Naive B cell (primary cell): Measurements from ENCODE around the gene OR51E1. TPM values are rescaled to one million over a fixed set of nuclear protein-coding genes. Genes with fewer than 3 reads are reported as not detected.

Experiments used
- ATAC-seq, 2 donors: fragments of 150-1000 bp; cut with Tn5 transposase; 2 replicates each; pipeline ENCODE4 v1.10.0; 2021; ENCODE audit warnings: low read depth in 2 of 2, mild to moderate bottlenecking in 2 of 2, moderate library complexity in 2 of 2
- DNase-seq: peaks from one replicate; pipeline ENCODE4 v3.0.0; 2022
- H3K27ac Mint-ChIP-seq, 6 donors: one replicate each; pipeline ENCODE4 v1.8.0; 2020 to 2022; ENCODE audit warnings: mild to moderate bottlenecking in 6 of 6, mixed read lengths in 6 of 6, moderate library complexity in 5 of 6, inconsistent platforms in 2 of 6
- H3K27me3 Mint-ChIP-seq, 3 donors: one replicate each; pipeline ENCODE4 v1.8.0; 2021 to 2022; ENCODE audit warnings: mixed read lengths in 3 of 3, mild to moderate bottlenecking in 1 of 3
- H3K36me3 Mint-ChIP-seq, 2 donors: one replicate each; pipeline ENCODE4 v1.8.0; 2020 to 2022; ENCODE audit warnings: mixed read lengths in 2 of 2, inconsistent platforms in 1 of 2, mild to moderate bottlenecking in 1 of 2
- H3K4me1 Mint-ChIP-seq, 3 donors: one replicate each; pipeline ENCODE4 v1.8.0; 2020 to 2022; ENCODE audit warnings: mixed read lengths in 3 of 3, inconsistent platforms in 1 of 3, mild to moderate bottlenecking in 1 of 3, moderate library complexity in 1 of 3
- H3K4me3 Mint-ChIP-seq, 8 donors: one replicate each; pipeline ENCODE4 v1.8.0; 2020 to 2022; ENCODE audit warnings: mild to moderate bottlenecking in 8 of 8, mixed read lengths in 8 of 8, moderate library complexity in 8 of 8, inconsistent platforms in 2 of 8
- H3K9me3 Mint-ChIP-seq, 7 donors: one replicate each; pipeline ENCODE4 v1.8.0; 2020 to 2022; ENCODE audit warnings: mixed read lengths in 7 of 7, mild to moderate bottlenecking in 5 of 7, inconsistent platforms in 2 of 7, moderate library complexity in 1 of 7
- polyA plus RNA-seq, 6 donors: library from polyadenylated mRNA; unstranded; fragments of 300-500 nt; fragmentation: Illumina TruSeq; gene quantifications; one replicate each; pipeline ENCODE4 v1.2.3, GENCODE V29; 2021; ENCODE audit warnings: low read depth in 6 of 6

OR51E1 gene
- polyA plus RNA-seq, result not detected

GRCh38 chr11:4643682-4644081 is at the start of gene OR51E1:
Gene OR51E1, plus strand, starts transcription at chr11:4643982. Its CDS starts 8,545 bp downstream, at chr11:4652527.
- no peak for ATAC-seq
- no peaks in the 10 kb centered on the region for H3K36me3 Mint-ChIP-seq
- no peaks in the 10 kb centered on the region for H3K9me3 Mint-ChIP-seq
- peak within 1 kb of the TSS in 1 of 6 donors; percentile 11 for H3K27ac Mint-ChIP-seq
- peaks cover 21 to 50% (median 24%) of the 10 kb centered on the region in 3 donors for H3K27me3 Mint-ChIP-seq
- H3K4me1 Mint-ChIP-seq, result no peaks in the 10 kb centered on the region
- H3K4me3 Mint-ChIP-seq, result no peak within 1 kb of the TSS
- DNase-seq, result no peak

- peaks cover 22 to 24% of the 10 kb centered on the region in 2 donors for H3K36me3 Mint-ChIP-seq
- no peaks in the 10 kb centered on the region for H3K27me3 Mint-ChIP-seq
- peak overlapping the region in 2 of 8 donors; percentile 3 to 90 for H3K4me3 Mint-ChIP-seq
- H3K27ac Mint-ChIP-seq, result no peak overlapping the region
- peaks cover 0 to 2% (median 0%) of the 10 kb centered on the region in 7 donors for H3K9me3 Mint-ChIP-seq
- H3K4me1 Mint-ChIP-seq, result peaks cover 21 to 36% (median 32%) of the 10 kb centered on the region in 3 donors
- no peak for ATAC-seq
- no peak for DNase-seq
Measured at GRCh38 chr11:4605057-4605456, 38.7 kb upstream of the OR51E1 start.

GRCh38 chr11:4606231-4607015 is 37.4 kb upstream of the OR51E1 start:
- ATAC-seq, result no peak
- no peak for DNase-seq
- Mint-ChIP-seq H3K27ac (peak overlapping the region in 2 of 6 donors; percentile 7 to 95), H3K9me3 (peaks cover 0 to 2% (median 0%) of the 10 kb centered on the region in 7 donors), H3K27me3 (no peaks in the 10 kb centered on the region), H3K36me3 (peaks cover 8 to 10% of the 10 kb centered on the region in 2 donors), H3K4me3 (peak overlapping the region; percentile 55 to 98 (median 96)), H3K4me1 (peaks cover 28 to 43% (median 39%) of the 10 kb centered on the region in 3 donors)

GRCh38 chr11:4607096-4607495 is 36.7 kb upstream of the OR51E1 start:
- Mint-ChIP-seq H3K27ac (peak overlapping the region in 4 of 6 donors; percentile 7 to 98 (median 94)), H3K4me3 (peak overlapping the region; percentile 90 to 99 (median 96)), H3K4me1 (peaks cover 28 to 43% (median 39%) of the 10 kb centered on the region in 3 donors), H3K9me3 (peaks cover 0 to 2% (median 0%) of the 10 kb centered on the region in 7 donors), H3K27me3 (no peaks in the 10 kb centered on the region), H3K36me3 (peaks cover 3% of the 10 kb centered on the region in 2 donors)
- no peak for ATAC-seq
- no peak for DNase-seq

DNA sequence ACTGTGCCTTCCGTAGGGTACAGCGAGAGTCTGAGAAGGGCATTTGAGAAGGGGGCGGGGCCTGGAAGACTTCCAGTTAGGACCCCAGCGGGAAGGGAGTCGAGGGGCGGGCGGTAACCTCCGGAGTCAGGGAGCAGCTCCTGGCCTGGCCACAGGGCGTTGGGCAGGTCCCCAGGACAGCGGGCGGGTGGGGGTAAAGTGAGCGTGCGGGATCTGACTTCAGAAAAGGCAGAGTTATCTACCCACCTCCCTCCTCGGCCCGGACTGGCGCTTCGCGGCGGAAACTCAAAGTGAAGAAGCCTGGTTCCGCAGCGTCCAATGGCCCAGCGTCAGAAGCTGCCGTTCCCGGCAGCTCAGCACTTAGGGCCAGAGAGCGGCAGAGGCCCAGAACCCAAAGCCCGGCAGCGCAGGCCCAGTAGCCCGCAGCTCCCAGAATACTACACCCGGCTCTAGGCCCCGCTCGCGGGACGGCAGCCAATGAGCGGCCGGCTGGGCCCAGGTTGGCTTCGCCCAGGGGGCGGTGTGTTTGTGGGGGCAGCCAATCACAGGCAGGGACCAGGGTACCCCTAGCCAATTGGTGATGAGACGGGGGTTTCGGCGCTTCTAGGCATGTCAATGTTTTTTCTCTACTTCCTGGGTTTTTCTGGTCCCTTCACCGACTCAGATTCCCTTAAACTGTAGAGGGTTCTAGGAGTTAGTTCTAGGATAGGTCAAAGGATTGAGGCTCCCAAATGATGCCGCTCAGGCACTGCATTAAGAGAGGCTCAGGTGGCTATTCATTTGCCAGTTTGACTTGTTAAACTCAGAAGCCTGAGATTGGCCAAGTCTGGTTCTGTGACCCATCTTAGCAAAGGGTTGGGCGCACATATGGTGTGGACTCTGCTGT is 35.8 kb upstream of the OR51E1 start, which contains the start of gene TRIM68:
Gene TRIM68, minus strand, starts transcription at position 451 of the 886 bp plus-strand sequence. CDS start 2,727 bp downstream, outside the sequence.
- Mint-ChIP-seq H3K4me1 (peaks cover 28 to 43% (median 39%) of the 10 kb centered on the region in 3 donors), H3K27me3 (no peaks in the 10 kb centered on the region), H3K9me3 (peaks cover 0 to 2% (median 0%) of the 10 kb centered on the region in 7 donors), H3K36me3 (no peaks in the 10 kb centered on the region), H3K4me3 (peak within 1 kb of the TSS; percentile 90 to 99 (median 96)), H3K27ac (peak within 1 kb of the TSS; percentile 93 to 98 (median 96))
- DNase-seq (peak; percentile 95), ATAC-seq (peak; percentile 99 to 100)

DNA sequence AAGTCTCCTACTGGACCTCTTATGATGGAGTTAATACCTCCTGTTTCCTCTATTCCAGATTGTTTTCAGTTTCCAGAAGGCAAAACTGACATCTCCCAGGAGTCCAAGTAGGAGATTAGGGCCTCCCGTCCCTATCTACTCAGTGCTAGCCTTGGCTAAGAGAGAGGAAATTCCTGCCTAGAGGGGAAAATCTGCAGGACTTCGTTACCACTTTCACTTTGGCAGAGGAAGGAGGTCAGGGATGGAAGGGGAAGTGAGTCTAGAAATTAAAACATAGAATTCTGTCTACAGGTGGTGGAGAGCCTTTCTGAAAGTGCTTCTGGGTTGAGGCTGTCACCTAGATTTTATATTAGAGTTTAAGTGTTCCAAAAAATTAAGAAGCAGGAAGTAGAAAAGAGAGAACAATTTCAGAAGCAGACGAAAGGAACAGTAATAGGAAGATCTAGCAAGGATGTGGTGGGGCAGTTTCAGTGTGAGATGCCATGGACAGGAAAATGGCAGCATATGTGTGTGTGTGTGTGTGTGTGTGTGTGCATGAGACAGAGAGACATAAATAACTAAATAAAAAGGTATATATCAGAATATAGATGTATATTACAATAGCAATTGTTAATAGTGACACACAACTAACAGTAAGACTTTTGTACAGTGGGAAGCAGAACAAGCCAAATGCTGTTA is 33.4 kb upstream of the OR51E1 start:
- H3K4me1 Mint-ChIP-seq, result peaks cover 25 to 43% (median 39%) of the 10 kb centered on the region in 3 donors
- peak overlapping the region; percentile 48 to 95 (median 84) for H3K4me3 Mint-ChIP-seq
- no peak for ATAC-seq
- DNase-seq, result peak; percentile 13
- H3K9me3 Mint-ChIP-seq, result peaks cover 0 to 2% (median 0%) of the 10 kb centered on the region in 7 donors
- H3K27ac Mint-ChIP-seq, result peak overlapping the region in 5 of 6 donors; percentile 20 to 93 (median 79)
- peaks cover 4 to 16% (median 14%) of the 10 kb centered on the region in 3 donors for H3K27me3 Mint-ChIP-seq
- H3K36me3 Mint-ChIP-seq, result no peaks in the 10 kb centered on the region

- H3K27me3 Mint-ChIP-seq, result peaks cover 8 to 32% (median 22%) of the 10 kb centered on the region in 3 donors
- no peak for ATAC-seq
- H3K4me1 Mint-ChIP-seq, result peaks cover 21 to 34% (median 32%) of the 10 kb centered on the region in 3 donors
- no peak overlapping the region for H3K4me3 Mint-ChIP-seq
- no peak for DNase-seq
- no peak overlapping the region for H3K27ac Mint-ChIP-seq
- no peaks in the 10 kb centered on the region for H3K36me3 Mint-ChIP-seq
- H3K9me3 Mint-ChIP-seq, result peaks cover 0 to 4% (median 0%) of the 10 kb centered on the region in 7 donors
Measured at GRCh38 chr11:4611986-4612385, 31.8 kb upstream of the OR51E1 start.

- H3K27me3 Mint-ChIP-seq, result peaks cover 20 to 47% (median 40%) of the 10 kb centered on the region in 3 donors
- no peak overlapping the region for H3K27ac Mint-ChIP-seq
- peaks cover 0 to 4% (median 0%) of the 10 kb centered on the region in 7 donors for H3K9me3 Mint-ChIP-seq
- no peaks in the 10 kb centered on the region for H3K4me1 Mint-ChIP-seq
- DNase-seq (no peak), ATAC-seq (no peak)
- no peak overlapping the region for H3K4me3 Mint-ChIP-seq
- H3K36me3 Mint-ChIP-seq, result no peaks in the 10 kb centered on the region
Measured at GRCh38 chr11:4615856-4616444, 27.8 kb upstream of the OR51E1 start.

DNA sequence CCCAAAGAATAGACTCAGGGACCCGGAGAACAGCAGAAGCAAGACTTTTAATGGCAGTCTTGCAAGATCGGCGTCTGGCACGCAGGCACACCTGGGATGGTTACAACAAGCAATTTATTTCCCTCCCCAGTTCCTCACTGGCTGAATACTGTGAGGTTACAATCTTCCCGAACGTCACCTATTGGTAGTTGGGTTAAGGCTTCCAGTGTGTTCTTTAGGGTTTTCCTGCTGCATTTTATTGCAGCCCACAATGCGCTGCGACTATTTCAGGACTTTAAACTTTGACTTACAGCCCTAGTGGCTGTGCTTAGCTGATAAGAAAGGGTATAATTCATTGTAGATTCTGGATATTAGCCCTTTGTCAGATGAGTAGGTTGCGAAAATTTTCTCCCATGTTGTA is 24.3 kb upstream of the OR51E1 start:
- DNase-seq, result no peak

GRCh38 chr11:4626207-4627099 is 17.3 kb upstream of the OR51E1 start:
- peak; percentile 15 for DNase-seq
- Mint-ChIP-seq H3K36me3 (peaks cover 0 to 15% of the 10 kb centered on the region in 2 donors), H3K27ac (no peak overlapping the region), H3K9me3 (peaks cover 9 to 29% (median 16%) of the 10 kb centered on the region in 7 donors), H3K4me3 (no peak overlapping the region), H3K27me3 (peaks cover 45 to 61% (median 48%) of the 10 kb centered on the region in 3 donors), H3K4me1 (no peaks in the 10 kb centered on the region)
- ATAC-seq, result no peak

More for the DNA sequence above, 24.3 kb upstream of the OR51E1 start:
- H3K9me3 Mint-ChIP-seq, result peaks cover 0 to 4% (median 3%) of the 10 kb centered on the region in 7 donors
- no peak overlapping the region for H3K4me3 Mint-ChIP-seq
- H3K27me3 Mint-ChIP-seq, result peaks cover 31 to 44% (median 44%) of the 10 kb centered on the region in 3 donors
- no peaks in the 10 kb centered on the region for H3K36me3 Mint-ChIP-seq
- ATAC-seq, result no peak
- H3K4me1 Mint-ChIP-seq, result no peaks in the 10 kb centered on the region
- H3K27ac Mint-ChIP-seq, result no peak overlapping the region

GRCh38 chr11:4636136-4636535 is 7.6 kb upstream of the OR51E1 start:
- Mint-ChIP-seq H3K9me3 (peaks cover 0 to 11% (median 0%) of the 10 kb centered on the region in 7 donors), H3K4me1 (no peaks in the 10 kb centered on the region), H3K36me3 (no peaks in the 10 kb centered on the region), H3K27me3 (peaks cover 12 to 24% (median 12%) of the 10 kb centered on the region in 3 donors), H3K4me3 (no peak overlapping the region), H3K27ac (no peak overlapping the region)
- ATAC-seq (no peak), DNase-seq (no peak)
